Mammary epithelial cell (primary cell): ENCODE data around the gene PTK7.

ENCODE experiments used
- CTCF ChIP-seq, 2 donors: IDR thresholded peaks in 1 of 2; conservative IDR thresholded peaks in 1 of 2; 2 replicates each; pipeline ENCODE4 v1.5.1; 2011 to 2012; ENCODE audit warnings: inconsistent platforms in 2 of 2, low read length in 2 of 2, mild to moderate bottlenecking in 2 of 2, control low read depth in 1 of 2, low read depth in 1 of 2; ENCODE audit not compliant: insufficient read depth in 1 of 2; ENCODE audit errors: extremely low read depth in 1 of 2
- EZH2 ChIP-seq: IDR thresholded peaks from 2 replicates; pipeline ENCODE4 v1.6.1; 2012; ENCODE audit warnings: low read length, inconsistent platforms, borderline replicate concordance

- TF ChIP-seq CTCF (conservative IDR thresholded peaks at IDR 0.05 in 1 of 2, IDR thresholded peaks at IDR 0.05 in 1 of 2; ENCODE audit: extremely low read depth in 1 of 2, insufficient read depth in 1 of 2, low read depth in 1 of 2, low read length in 2 of 2) (no peak), EZH2 (no peak)
Measured at GRCh38 chr6:43101497-43101896, 25.4 kb downstream of the PTK7 start.
